Measurements from ENCODE around the gene XAB2.

XAB2 gene

DNA sequence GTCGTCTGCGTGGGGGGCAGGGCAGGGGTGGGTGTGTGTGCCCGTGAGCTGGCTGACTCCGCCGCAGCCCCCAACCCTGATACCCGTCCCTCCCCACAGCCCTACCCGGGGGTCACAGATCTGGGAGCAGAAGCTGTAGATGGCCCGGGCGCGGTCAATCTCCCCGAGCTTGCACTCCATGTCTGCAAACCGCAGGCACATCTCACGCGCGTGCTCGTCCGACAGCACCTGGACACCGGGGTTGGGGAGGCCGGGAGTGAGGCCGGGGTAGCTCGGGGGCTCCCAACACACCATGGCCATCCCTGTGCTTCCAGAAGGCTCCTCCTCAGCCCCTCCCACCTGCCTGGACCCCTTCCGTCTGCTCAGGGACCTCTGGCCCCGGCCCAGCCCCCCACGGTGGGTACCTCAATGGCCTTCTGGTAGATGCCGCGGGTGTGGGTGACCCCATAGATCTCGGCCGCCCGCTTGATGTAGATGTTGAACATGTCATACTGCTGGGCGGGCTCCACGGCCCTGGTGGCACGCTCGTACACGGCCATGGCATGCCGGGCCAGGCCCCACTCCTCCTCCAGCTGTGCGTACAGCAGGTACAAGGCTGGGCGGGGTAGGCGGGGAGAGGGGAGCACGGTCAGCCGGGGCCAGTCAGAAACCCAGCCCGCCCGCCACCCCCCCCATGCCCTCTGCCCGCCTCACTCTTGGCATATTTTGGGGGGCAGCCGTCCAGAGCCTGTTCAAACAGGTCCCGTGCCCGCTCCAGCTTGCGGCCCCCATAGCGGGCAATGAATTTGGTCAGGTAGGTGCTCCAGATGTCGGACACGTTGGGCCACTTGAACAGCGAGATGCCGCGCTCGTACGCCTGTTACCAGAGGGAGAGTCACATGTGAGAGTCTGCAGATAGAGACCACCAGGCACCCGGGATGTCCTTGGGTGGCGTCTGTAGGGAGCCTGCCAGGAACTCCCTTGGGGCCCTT lies 8.6 kb downstream of the XAB2 start:
- no peaks in the 10 kb centered on the region for H3F3A ChIP-seq (ENCODE audit: control insufficient read depth, insufficient read depth)
- H3K9me2 ChIP-seq (replicated peaks; ENCODE audit: control insufficient read depth, low read length): no peaks in the 10 kb centered on the region
- H3K4me3 ChIP-seq (ENCODE audit: low read length): no peak overlapping the region
- no peaks in the 10 kb centered on the region for H3K27me3 ChIP-seq (ENCODE audit: control insufficient read depth, low read length)
- no peaks in the 10 kb centered on the region for H3K9me3 ChIP-seq (ENCODE audit: control insufficient read depth, insufficient read depth, low read length)
- H3K4me2 ChIP-seq (ENCODE audit: low read length): no peak overlapping the region
- H3K36me3 ChIP-seq (ENCODE audit: control insufficient read depth, low read length): peaks cover 36% of the 10 kb centered on the region
- TF ChIP-seq, protein P1, sequence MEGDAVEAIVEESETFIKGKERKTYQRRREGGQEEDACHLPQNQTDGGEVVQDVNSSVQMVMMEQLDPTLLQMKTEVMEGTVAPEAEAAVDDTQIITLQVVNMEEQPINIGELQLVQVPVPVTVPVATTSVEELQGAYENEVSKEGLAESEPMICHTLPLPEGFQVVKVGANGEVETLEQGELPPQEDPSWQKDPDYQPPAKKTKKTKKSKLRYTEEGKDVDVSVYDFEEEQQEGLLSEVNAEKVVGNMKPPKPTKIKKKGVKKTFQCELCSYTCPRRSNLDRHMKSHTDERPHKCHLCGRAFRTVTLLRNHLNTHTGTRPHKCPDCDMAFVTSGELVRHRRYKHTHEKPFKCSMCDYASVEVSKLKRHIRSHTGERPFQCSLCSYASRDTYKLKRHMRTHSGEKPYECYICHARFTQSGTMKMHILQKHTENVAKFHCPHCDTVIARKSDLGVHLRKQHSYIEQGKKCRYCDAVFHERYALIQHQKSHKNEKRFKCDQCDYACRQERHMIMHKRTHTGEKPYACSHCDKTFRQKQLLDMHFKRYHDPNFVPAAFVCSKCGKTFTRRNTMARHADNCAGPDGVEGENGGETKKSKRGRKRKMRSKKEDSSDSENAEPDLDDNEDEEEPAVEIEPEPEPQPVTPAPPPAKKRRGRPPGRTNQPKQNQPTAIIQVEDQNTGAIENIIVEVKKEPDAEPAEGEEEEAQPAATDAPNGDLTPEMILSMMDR (IDR thresholded peaks at IDR 0.05; ENCODE audit: low read depth, low read length, poor library complexity, severe bottlenecking): no peak
- no peak for TF ChIP-seq EZH2phosphoT487 (IDR thresholded peaks at IDR 0.05; ENCODE audit: borderline replicate concordance, low read length)
- H3K27ac ChIP-seq (ENCODE audit: low read depth, low read length): no peak overlapping the region
- no peaks in the 10 kb centered on the region for H3K4me1 ChIP-seq (ENCODE audit: control insufficient read depth, low read length)
- no peaks in the 10 kb centered on the region for H4K20me1 ChIP-seq (ENCODE audit: control insufficient read depth, insufficient read depth, low read depth, low read length)
- H3K79me2 ChIP-seq (ENCODE audit: control insufficient read depth, low read length): no peaks in the 10 kb centered on the region

DNA sequence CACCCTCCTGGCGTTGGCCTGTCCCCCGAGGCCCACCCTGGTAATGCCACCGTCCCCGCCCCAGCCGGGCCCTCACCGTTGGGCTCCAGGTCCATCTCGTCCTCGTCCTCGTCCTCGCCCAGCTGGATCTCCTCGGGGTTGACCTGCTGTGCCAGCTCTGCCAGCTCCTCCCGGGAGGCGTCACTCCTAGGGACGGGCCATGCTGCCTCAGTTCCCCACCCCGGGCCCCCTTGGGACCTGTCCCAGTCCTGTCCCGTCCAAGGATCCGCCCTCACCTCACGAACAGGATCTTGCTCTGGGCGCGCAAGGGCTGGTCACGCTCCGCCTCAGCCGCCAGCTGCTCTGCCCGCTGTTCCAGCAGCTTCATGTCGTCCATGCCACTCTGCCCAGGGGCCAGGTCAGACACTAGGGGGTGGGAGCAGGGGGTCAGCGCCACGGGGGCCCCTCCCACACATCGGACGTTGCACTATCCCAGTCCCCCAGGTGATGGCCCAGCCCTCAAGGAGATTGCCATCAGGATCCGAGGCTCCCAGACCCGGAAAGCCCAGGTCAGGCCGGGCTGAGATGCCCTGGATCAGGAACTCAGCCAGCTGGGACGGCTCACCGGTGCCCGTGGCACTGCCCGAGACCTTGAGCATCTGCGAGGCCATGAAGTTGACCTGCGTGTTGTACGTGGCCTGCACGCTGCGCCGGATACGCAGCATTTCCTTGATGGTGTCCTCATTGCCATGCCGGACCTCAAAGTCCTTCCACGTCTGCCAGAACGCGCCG lies 9.5 kb downstream of the XAB2 start:
- Histone ChIP-seq H3K9me2 (replicated peaks; ENCODE audit: control insufficient read depth, low read length) (no peaks in the 10 kb centered on the region), H3K4me3 (ENCODE audit: low read length) (no peak overlapping the region), H3K27ac (ENCODE audit: low read depth, low read length) (no peak overlapping the region), H3F3A (ENCODE audit: control insufficient read depth, insufficient read depth) (no peaks in the 10 kb centered on the region), H3K9me3 (ENCODE audit: control insufficient read depth, insufficient read depth, low read length) (no peaks in the 10 kb centered on the region), H3K27me3 (ENCODE audit: control insufficient read depth, low read length) (no peaks in the 10 kb centered on the region), H3K4me1 (ENCODE audit: control insufficient read depth, low read length) (no peaks in the 10 kb centered on the region), H4K20me1 (ENCODE audit: control insufficient read depth, insufficient read depth, low read depth, low read length) (no peaks in the 10 kb centered on the region), H3K36me3 (ENCODE audit: control insufficient read depth, low read length) (peaks cover 32% of the 10 kb centered on the region), H3K4me2 (ENCODE audit: low read length) (no peak overlapping the region), H3K79me2 (ENCODE audit: control insufficient read depth, low read length) (no peaks in the 10 kb centered on the region)
- TF ChIP-seq, protein P1 (IDR thresholded peaks at IDR 0.05; ENCODE audit: low read depth, low read length, poor library complexity, severe bottlenecking): no peak
- TF ChIP-seq EZH2phosphoT487 (IDR thresholded peaks at IDR 0.05; ENCODE audit: borderline replicate concordance, low read length): no peak

DNA sequence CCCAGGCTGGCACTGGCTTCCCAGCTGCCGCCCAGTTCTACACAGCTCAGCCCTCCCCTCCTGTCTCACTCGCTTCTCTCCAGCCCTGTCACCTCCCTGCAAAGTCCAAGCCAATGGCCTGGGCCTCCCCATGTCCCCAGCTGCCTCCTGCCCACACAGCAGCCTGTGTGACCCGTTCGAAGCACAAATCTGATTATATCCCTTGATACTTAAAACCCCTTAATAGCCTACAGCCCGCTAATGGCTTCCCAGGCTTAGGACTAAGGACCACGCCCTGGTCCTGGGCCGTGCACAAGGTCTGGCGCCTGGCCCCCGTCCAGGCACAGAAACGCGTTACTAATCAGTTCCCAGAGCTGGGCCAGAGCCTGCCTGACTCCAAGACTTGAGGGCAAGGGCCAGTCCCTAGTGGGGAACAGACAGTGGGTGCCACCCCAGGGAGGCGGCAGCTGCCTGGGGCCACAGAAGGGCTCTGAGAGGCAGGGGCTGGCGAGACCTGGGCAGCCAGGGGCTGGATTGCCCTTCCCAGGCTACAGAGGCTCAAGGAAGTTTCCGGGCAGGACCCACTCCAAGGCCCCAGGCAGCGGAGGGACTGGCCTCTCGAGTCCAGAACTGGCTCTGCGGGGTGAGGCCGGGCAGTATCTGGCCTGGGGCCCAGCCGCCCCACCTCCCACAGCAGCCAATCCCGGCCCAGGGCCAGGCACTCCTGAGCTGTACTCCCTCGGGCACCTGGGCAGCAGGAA lies 10.4 kb downstream of the XAB2 start:
- Histone ChIP-seq H3K79me2 (ENCODE audit: control insufficient read depth, low read length) (no peaks in the 10 kb centered on the region), H3K4me3 (ENCODE audit: low read length) (no peak overlapping the region), H3F3A (ENCODE audit: control insufficient read depth, insufficient read depth) (no peaks in the 10 kb centered on the region), H3K4me2 (ENCODE audit: low read length) (no peak overlapping the region), H3K9me3 (ENCODE audit: control insufficient read depth, insufficient read depth, low read length) (no peaks in the 10 kb centered on the region), H3K4me1 (ENCODE audit: control insufficient read depth, low read length) (no peaks in the 10 kb centered on the region), H4K20me1 (ENCODE audit: control insufficient read depth, insufficient read depth, low read depth, low read length) (no peaks in the 10 kb centered on the region), H3K36me3 (ENCODE audit: control insufficient read depth, low read length) (peaks cover 28% of the 10 kb centered on the region), H3K27me3 (ENCODE audit: control insufficient read depth, low read length) (no peaks in the 10 kb centered on the region), H3K27ac (ENCODE audit: low read depth, low read length) (no peak overlapping the region), H3K9me2 (replicated peaks; ENCODE audit: control insufficient read depth, low read length) (no peaks in the 10 kb centered on the region)
- TF ChIP-seq, protein P1 (IDR thresholded peaks at IDR 0.05; ENCODE audit: low read depth, low read length, poor library complexity, severe bottlenecking): no peak
- TF ChIP-seq EZH2phosphoT487 (IDR thresholded peaks at IDR 0.05; ENCODE audit: borderline replicate concordance, low read length): no peak

All from DOHH2 (cell line).